ENCODE results near the gene NACC2. TPM values are rescaled to one million over a fixed set of nuclear protein-coding genes. Genes with fewer than 3 reads are reported as not detected.

The NACC2 gene
- total and polyA plus RNA-seq, 10 of the 15 experiments (the other 5 are each of a cell fraction or from before 2014, with no cell fraction given), result 0.66 to 14.7 (median 3.5) TPM

- CTCF ChIA-PET, result no interaction called here
- WGBS (ENCODE audit: insufficient coverage, insufficient replicate concordance, low lambda C conversion rate, missing lambda C conversion rate), result 56% methylated on average over 18 of the region's 18 CpGs
- intact Hi-C loops (cut with micrococcal nuclease; ENCODE audit: unreplicated experiment), result loop anchor here (10.0 kb wide), 1 partner anchor 523 kb away; no protein-coding TSS in a partner anchor
Observed at GRCh38 chr9:136127313-136127712, 32.2 kb upstream of the NACC2 start.

More at GRCh38 chr9:136127313-136127712, 32.2 kb upstream of the NACC2 start:
- RAD21 ChIA-PET (ENCODE audit: unreplicated experiment), result interaction anchor here (0.6 kb wide), 1 partner anchor 37 kb away, joined by 3 read pairs; no protein-coding TSS in a partner anchor
- H3K79me2 ChIP-seq (ENCODE audit: control insufficient read depth, insufficient read depth, low read length), result no peaks in the 10 kb centered on the region
- ATAC-seq (no peak), FAIRE-seq (no peak), DNase-seq (ENCODE audit: low read depth, low spot score) (no peak)
- H3K27ac ChIP-seq (ENCODE audit: control insufficient read depth, insufficient read depth), result no peak overlapping the region
- no peak for TF ChIP-seq TCF7 (IDR thresholded peaks at IDR 0.05; ENCODE audit: borderline replicate concordance)
- no peak for TF ChIP-seq LARP7 (IDR thresholded peaks at IDR 0.05)
- TF ChIP-seq ZNF217 (IDR thresholded peaks at IDR 0.05), result no peak
- TF ChIP-seq IRF4 (IDR thresholded peaks at IDR 0.05; ENCODE audit: low read depth, low read length), result no peak
- no peak for TF ChIP-seq NKRF (conservative IDR thresholded peaks at IDR 0.05)
- TF ChIP-seq, protein P1, sequence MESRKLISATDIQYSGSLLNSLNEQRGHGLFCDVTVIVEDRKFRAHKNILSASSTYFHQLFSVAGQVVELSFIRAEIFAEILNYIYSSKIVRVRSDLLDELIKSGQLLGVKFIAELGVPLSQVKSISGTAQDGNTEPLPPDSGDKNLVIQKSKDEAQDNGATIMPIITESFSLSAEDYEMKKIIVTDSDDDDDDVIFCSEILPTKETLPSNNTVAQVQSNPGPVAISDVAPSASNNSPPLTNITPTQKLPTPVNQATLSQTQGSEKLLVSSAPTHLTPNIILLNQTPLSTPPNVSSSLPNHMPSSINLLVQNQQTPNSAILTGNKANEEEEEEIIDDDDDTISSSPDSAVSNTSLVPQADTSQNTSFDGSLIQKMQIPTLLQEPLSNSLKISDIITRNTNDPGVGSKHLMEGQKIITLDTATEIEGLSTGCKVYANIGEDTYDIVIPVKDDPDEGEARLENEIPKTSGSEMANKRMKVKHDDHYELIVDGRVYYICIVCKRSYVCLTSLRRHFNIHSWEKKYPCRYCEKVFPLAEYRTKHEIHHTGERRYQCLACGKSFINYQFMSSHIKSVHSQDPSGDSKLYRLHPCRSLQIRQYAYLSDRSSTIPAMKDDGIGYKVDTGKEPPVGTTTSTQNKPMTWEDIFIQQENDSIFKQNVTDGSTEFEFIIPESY (IDR thresholded peaks at IDR 0.05), result no peak
- no peak for TF ChIP-seq CHD2 (IDR thresholded peaks at IDR 0.05; ENCODE audit: borderline replicate concordance, low read depth, low read length)
- no peak for TF ChIP-seq ZNF384 (IDR thresholded peaks at IDR 0.05; ENCODE audit: borderline replicate concordance, low read depth, low read length)
- TF ChIP-seq RBBP5 (conservative IDR thresholded peaks at IDR 0.05), result no peak
- TF ChIP-seq SMC3 (IDR thresholded peaks at IDR 0.05; ENCODE audit: borderline replicate concordance, low read length), result no peak
- TF ChIP-seq NBN (IDR thresholded peaks at IDR 0.05), result no peak
- TF ChIP-seq CEBPB (IDR thresholded peaks at IDR 0.05; ENCODE audit: borderline replicate concordance in 1 of 2, low read depth in 2 of 2, low read length in 2 of 2), result no peak
- no peak for TF ChIP-seq ATF3 (IDR thresholded peaks at IDR 0.05; ENCODE audit: borderline replicate concordance, extremely low read depth, low read depth, low read length)
- TF ChIP-seq CBX3 (IDR thresholded peaks at IDR 0.05; ENCODE audit: borderline replicate concordance, low read depth), result no peak
- TF ChIP-seq SMAD5 (IDR thresholded peaks at IDR 0.05; ENCODE audit: low read depth), result no peak
- no peak for TF ChIP-seq IRF3 (IDR thresholded peaks at IDR 0.05)
- no peak for TF ChIP-seq USF2 (IDR thresholded peaks at IDR 0.05; ENCODE audit: borderline replicate concordance, low read depth, low read length)
- no peak for TF ChIP-seq USF1 (IDR thresholded peaks at IDR 0.05; ENCODE audit: borderline replicate concordance, extremely low read length, insufficient read depth, low read depth, low read length)
- BruUV-seq (replicated peaks), result no TSS peak
- POLR2A ChIA-PET, result no interaction called here
- SMC1A ChIA-PET (ENCODE audit: uncharacterized antibody, unreplicated experiment), result no interaction called here
- no peak overlapping the region for H2AFZ ChIP-seq (ENCODE audit: control insufficient read depth, low read depth, low read length)
- in situ Hi-C loops (cut with MboI), result no loop called here
- no peak overlapping the region for H3K4me3 ChIP-seq
- peaks cover 0 to 2% of the 10 kb centered on the region in 2 experiments; a peak in 3 of 4 replicates for H3K27me3 ChIP-seq (replicated peaks in 1 of 2; ENCODE audit: control insufficient read depth in 2 of 2, insufficient read depth in 2 of 2, low read length in 1 of 2)
- no peak overlapping the region for H3K4me2 ChIP-seq (ENCODE audit: control insufficient read depth, insufficient read depth)
- no peaks in the 10 kb centered on the region for H3K4me1 ChIP-seq (ENCODE audit: control insufficient read depth, insufficient read depth, low read length)
- no peaks in the 10 kb centered on the region for H3K36me3 ChIP-seq (ENCODE audit: control insufficient read depth in 2 of 2, insufficient read depth in 2 of 2, low read length in 1 of 2)
- H3K9me3 ChIP-seq (replicated peaks; ENCODE audit: control insufficient read depth, insufficient read depth, low read length), result no peaks in the 10 kb centered on the region; the same call in 2 of the 3 replicates
- no peaks in the 10 kb centered on the region for H4K20me1 ChIP-seq (ENCODE audit: control insufficient read depth, insufficient read depth)
- H3K9ac ChIP-seq (ENCODE audit: control insufficient read depth, insufficient read depth, low read length), result no peak overlapping the region

Data from GM12878 (cell line).